ENCODE data around the gene STAT5B.
"Not testable (repeated sequence)": the region's sequence is repeated elsewhere in the genome, so short reads cannot be mapped to it uniquely, and the experiment has no call there.

The STAT5B gene

DNA sequence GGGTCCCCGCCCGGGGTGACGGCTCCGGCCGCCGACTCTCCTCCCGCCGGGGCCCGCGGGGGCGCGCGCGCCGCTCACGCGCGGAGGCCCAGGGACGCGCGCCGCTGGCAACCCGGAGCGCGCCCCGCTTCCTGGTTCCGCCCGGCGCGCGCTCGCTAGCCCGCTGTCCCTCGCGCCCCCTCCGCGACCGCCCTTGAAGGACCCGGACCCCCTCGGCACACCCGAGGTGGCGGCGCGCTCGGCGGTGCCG is at the start of gene STAT5B:
Gene STAT5B, minus strand, starts transcription at position 33 of the 250 bp plus-strand sequence. CDS start 44,264 bp downstream, outside the sequence.
- peak; percentile 47 for DNase-seq

- no peak for DNase-seq
These were observed 48.8 kb upstream of the STAT5B start for GRCh38 chr17:42325026-42325425.

GRCh38 chr17:42323268-42323773 is 47.1 kb upstream of the STAT5B start:
- DNase-seq = no peak

GRCh38 chr17:42322382-42323267 is 46.4 kb upstream of the STAT5B start:
- peak; percentile 77 for DNase-seq

DNA sequence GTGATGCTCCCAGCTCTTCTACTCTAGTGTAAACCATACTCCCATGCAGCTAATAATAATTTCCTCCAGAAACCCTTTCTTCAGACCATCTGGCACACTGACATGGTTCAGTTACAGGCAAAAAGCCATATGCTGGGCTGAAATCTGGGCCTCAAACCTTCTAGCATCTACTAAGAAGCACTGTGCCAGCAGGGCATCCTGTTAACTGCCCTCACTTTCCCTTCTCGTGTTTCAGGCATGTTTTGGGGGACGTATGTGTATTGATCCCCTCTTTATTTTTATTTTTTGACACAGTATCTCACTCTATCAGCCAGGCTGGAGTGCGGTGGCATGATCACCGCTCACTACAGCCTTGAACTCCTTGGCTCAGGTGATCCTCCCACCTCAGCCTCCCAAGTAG is 45.4 kb upstream of the STAT5B start:
- no peak for DNase-seq

DNA sequence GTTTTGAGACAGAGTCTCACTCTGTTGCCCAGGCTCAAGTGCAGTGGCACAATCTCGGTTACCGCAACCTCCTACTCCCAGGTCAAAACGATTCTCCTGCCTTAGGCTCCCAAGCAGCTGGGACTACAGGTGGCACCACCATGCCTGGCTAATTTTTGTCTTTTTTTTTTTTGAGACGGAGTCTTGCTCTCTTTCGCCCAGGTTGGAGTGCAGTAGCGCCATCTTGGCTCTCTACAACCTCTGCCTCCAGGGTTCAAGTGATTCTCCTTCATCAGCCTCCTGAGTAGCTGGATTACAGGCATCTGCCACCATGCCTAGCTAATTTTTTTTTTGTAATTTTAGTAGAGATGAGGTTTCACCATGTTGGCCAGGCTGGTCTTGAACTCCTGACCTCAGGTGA is 41.8 kb upstream of the STAT5B start:
- DNase-seq = not testable (repeated sequence)

DNA sequence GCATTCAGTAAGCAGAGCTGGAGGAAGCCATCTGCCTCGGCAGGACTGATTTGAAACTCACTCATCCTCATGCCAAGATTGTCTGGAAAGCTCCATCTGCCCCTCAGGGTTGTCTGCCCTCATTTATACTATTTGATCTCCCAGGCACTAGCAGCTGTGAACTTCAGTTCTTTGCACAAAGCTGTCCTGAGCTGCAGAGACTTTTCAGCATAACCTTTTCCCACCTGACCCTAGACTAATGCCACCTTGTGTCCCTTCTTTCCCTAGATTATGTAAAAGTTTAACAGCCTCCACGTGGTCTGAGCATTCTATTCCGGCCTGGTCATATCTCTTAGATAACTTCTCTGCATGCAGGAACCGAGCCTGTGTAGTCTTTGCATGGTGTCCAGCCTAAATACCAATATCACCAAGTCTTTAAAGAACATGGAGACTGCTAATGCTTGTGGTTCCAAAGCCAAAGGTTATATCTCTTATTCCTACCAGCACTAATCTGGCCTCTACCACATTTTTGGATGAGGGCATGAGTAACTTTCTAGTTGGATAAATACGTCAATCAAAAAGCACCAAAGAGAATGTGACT is 41.2 kb upstream of the STAT5B start:
- DNase-seq = no peak

- no peak for DNase-seq
These were observed 40.6 kb upstream of the STAT5B start for GRCh38 chr17:42316755-42317154.

GRCh38 chr17:42315402-42316156 is 39.4 kb upstream of the STAT5B start:
- no peak for DNase-seq

DNA sequence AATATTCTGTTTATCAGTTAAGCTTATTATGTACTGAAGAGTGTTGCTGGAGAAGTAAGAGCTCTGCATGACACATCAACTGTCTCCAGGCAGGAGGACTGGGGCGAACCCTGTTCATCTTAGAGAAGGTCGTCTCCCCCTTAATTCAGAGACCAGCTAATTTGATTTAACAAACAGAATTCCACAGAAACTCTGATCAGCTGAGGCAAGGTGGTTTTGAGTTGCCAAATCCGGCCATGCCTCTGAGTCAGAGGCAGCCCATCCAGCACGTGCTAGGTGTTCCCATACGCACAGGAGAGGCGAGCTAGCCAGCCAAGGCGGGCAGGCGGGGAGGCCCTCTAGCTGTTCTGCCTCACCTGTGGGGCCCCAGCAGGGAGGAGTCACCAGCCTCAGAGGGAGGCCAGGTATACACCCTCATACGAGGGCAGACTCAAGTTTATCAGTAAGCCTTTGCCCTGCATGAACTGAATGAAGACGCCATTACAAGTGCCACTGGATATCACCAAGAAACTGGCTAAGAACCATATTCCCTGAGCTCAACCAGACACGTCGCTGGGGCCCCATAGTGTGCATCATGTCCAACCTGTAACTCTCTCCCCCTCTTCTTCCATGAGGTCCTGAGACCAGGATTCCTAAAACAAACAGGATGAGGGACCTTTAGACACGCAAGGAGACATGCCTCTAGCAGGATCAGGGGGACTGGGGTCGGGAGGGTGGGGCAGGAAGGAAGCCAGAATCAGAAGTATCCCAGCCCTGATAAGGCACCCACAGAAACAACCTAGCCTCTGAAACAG is 37.8 kb upstream of the STAT5B start:
- no peak for DNase-seq

DNA sequence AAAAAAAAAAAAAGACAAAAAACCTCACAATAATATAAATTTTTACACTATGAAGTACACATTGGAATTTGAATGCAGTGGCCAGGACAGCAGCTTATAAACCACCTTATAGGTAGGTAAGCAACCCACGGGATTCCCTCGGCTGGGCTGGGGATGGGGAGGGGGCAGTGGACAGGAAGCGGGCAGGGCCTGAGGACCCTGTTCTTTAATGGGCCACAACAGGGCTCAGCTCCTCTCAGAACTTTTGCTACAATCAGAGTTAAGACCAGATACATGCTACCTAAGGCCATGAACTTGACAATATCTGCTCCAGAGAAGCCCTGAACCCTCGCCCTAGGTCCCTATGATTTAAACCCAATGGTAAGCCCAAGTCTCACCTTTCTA is 37.2 kb upstream of the STAT5B start:
- no peak for DNase-seq

DNA sequence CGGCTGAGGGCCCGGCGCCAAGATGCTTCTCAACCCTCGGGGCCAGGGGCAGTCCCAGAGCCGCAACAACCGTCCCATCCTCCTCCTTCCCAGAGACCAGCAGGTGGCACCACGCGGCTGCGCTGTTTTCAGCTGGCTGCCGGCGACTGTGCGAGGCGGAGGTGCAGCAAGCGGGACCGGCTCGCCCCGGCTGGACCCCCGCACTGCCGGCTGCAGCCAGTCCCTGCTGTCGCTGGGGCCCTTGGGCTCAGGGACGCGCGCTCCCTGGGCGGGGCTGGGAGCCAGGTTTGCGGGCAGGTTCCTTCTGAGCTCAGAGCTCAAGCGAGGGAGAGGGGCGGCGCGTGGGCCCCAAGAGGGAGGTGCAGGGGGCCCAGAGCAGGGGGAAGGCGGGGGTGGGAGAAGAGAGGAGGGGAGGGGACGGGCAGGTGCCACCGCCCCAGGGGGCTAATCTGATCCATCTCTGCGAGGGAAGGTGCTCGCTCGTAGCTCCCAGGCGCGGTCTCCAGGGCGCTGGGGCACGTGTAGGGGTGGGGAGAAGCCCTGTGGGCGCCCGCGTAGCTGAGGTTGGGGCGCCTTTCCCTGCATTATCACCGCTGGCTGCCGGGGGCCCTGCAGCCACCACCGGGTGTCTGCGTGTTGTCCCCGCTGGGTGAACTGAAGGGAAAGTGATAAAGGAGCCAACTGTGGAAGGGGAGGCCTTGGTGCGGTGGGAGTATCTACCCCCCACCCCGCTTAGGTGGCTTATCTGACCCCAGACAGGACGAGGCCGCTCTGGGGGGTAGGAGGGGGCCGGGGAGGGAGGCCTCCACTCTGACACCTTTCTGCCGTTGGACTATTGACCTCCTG is 36.3 kb upstream of the STAT5B start:
- DNase-seq = peak; percentile 87

DNA sequence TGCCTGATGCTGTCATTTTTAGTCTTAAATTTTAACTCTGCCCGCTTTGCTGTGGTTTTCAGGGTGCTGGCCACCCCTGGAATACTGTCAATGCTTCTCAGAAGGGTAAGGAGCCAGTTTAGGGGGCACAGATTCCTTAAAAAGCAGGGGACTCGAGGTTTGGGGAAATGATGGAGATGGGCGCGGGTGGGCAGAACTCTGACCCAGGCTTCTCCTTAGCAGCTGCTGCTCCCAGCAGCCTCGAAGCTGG is 35.8 kb upstream of the STAT5B start:
- DNase-seq = no peak

DNA sequence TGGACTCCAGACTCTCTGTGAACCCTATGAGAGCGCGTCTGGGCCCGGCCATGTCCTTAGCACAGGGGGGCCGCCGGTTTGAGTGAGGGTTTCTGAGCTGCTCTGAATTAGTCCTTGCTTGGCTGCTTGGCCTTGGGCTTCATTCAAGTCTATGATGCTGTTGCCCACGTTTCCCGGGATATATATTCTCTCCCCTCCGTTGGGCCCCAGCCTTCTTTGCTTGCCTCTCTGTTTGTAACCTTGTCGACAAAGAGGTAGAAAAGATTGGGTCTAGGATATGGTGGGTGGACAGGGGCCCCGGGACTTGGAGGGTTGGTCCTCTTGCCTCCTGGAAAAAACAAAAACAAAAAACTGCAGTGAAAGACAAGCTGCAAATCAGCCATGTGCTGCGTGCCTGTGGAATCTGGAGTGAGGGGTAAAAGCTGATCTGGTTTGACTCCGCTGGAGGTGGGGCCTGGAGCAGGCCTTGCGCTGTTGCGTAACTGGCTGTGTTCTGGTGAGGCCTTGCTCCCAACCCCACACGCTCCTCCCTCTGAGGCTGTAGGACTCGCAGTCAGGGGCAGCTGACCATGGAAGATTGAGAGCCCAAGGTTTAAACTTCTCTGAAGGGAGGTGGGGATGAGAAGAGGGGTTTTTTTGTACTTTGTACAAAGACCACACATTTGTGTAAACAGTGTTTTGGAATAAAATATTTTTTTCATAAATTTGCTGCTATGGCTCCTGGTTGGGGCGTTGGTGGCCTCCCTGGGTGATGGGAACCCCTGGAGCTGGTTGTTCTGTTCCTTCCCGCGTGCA is 35.2 kb upstream of the STAT5B start:
- DNase-seq = no peak

- no peak for DNase-seq
These were observed 34.6 kb upstream of the STAT5B start for GRCh38 chr17:42310787-42311215.

- no peak for DNase-seq
These were observed 34.0 kb upstream of the STAT5B start for GRCh38 chr17:42309986-42310786.

DNA sequence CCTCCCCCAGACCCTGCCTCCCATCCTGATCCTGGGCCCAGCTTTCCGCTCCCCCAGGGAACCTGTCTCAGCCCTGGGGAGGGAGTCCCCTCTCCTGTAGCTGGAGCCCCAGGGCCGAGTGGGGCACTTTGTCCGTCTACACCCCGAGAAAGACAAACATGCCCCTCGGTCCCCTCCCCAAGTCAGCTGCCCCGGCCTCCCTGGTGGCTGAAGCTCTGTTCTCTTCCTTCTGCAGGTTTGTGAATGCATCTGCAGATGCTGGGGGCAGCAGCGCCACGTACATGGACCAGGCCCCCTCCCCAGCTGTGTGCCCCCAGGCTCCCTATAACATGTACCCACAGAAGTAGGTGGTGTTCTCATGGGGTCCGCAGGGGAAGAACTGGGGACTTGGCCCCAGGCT is 33.0 kb upstream of the STAT5B start:
- no peak for DNase-seq

DNA sequence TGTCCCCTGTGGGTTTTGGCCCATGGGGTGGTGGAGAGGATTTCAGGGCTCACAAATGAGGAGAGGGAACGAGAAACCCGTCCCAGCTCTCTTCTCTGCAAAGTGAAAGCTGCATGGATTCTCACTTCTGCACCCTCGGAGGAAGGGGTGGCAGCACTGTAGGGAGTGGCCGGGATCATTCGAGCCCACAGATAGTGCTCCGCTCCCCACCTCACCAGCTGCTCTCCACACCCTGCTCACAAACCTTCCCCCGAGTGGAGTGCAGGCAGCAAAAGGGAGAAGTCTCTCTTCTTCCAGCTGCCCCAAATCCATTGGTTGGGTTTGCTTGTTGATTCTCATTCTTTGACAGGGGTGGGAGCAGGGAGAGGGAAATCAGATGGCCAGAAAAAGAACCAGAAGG is 32.3 kb upstream of the STAT5B start:
- no peak for DNase-seq

DNA sequence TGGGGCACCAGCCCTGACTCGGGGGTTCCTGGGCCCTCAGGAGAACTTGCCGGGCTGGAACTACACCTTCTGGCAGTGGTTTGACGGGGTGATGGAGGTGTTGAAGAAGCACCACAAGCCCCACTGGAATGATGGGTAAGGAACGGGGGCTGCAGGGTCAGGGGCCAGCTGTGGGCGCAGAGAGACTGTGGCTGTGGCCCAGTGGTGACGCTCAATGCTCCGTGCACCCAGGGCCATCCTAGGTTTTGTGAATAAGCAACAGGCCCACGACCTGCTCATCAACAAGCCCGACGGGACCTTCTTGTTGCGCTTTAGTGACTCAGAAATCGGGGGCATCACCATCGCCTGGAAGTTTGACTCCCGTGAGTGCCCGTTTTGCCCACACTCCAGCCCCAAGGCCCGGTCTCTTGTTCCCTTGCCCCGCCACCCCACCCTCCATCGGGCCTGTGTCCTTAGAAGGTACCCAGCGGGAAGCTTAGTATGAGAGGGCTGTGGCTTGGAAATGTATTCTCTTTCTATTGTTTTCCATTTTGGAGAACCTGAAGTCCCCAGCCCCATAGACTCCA is 31.3 kb upstream of the STAT5B start:
- no peak for DNase-seq

DNA sequence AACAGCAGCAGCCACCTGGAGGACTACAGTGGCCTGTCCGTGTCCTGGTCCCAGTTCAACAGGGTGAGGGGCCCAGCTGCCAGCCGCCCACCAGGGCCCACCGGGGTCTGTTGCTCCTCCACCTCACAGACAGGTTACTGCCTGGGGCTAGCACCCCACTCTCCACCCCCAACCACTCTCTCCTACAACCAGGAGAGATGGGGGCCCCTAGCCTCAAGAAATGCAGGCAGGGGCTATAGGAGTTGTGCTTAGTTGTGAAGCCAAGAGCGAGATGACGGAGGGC is 30.1 kb upstream of the STAT5B start:
- no peak for DNase-seq
